MCF 10A (cell line): Measurements from ENCODE around the gene CCM2. TPM values are rescaled to one million over a fixed set of nuclear protein-coding genes. Genes with fewer than 3 reads are reported as not detected.

Experiments
- BruUV-seq: library from RNA; stranded (reverse); fragments of 400-500 nt; replicated peaks from 2 replicates; lab custom pipeline; 2021; lab: Mats Ljungman, UMichigan
- CTCF ChIA-PET: fragments of 300-600 bp; sonication (Branson Sonifier 250); formaldehyde crosslinking; extraction: SDS; loops from one replicate; lab custom pipeline; 2021; ENCODE audit warnings: antibody characterized with exemption, inconsistent platforms; lab: Yijun Ruan, JAX
- POLR2A ChIA-PET: fragments of 300-600, 350-650 bp; sonication (Branson Sonifier 250); formaldehyde crosslinking; extraction: SDS; loops from one replicate; lab custom pipeline; 2020; ENCODE audit warnings: antibody characterized with exemption, inconsistent platforms; lab: Yijun Ruan, JAX
- DNase-seq: peaks from one replicate; pipeline ENCODE4 v3.0.0-alpha.2; 2018; ENCODE audit not compliant: unreplicated experiment
- H3K27ac Mint-ChIP-seq: one replicate; pipeline ENCODE4 v1.8.0; 2022; ENCODE audit warnings: mild to moderate bottlenecking, low read depth, mixed read lengths; ENCODE audit not compliant: unreplicated experiment
- H3K27me3 Mint-ChIP-seq: one replicate; pipeline ENCODE4 v1.8.0; 2022; ENCODE audit warnings: mixed read lengths; ENCODE audit not compliant: insufficient read depth, unreplicated experiment
- H3K36me3 Mint-ChIP-seq: one replicate; pipeline ENCODE4 v1.8.0; 2022; ENCODE audit warnings: mild to moderate bottlenecking, moderate library complexity, mixed read lengths; ENCODE audit not compliant: insufficient read depth, unreplicated experiment
- H3K4me1 Mint-ChIP-seq: one replicate; pipeline ENCODE4 v1.8.0; 2022; ENCODE audit warnings: mixed read lengths; ENCODE audit not compliant: insufficient read depth, unreplicated experiment
- H3K4me3 Mint-ChIP-seq: one replicate; pipeline ENCODE4 v1.8.0; 2022; ENCODE audit warnings: mild to moderate bottlenecking, moderate library complexity, mixed read lengths; ENCODE audit not compliant: unreplicated experiment
- H3K9me3 Mint-ChIP-seq: one replicate; pipeline ENCODE4 v1.8.0; 2022; ENCODE audit warnings: mixed read lengths; ENCODE audit not compliant: unreplicated experiment
- intact Hi-C: fragments of 100-400 bp; cut with micrococcal nuclease; formaldehyde crosslinking; loops from 2 replicates; pipeline ENCODE4 v1.14.1; 2022
- total RNA-seq: library from RNA; stranded (reverse); gene quantifications from 2 replicates; pipeline ENCODE4 v1.2.3, GENCODE V29; 2022
- TF ChIP-seq, protein P1 (sequence below): fragments of 200-600 bp; IDR thresholded peaks from one replicate; pipeline ENCODE4 v1.8.0; 2022; ENCODE audit warnings: antibody characterized with exemption, mild to moderate bottlenecking; ENCODE audit not compliant: unreplicated experiment

The CCM2 gene
- total RNA-seq, 1 experiment from 2014 or later: 36.2 TPM

DNA sequence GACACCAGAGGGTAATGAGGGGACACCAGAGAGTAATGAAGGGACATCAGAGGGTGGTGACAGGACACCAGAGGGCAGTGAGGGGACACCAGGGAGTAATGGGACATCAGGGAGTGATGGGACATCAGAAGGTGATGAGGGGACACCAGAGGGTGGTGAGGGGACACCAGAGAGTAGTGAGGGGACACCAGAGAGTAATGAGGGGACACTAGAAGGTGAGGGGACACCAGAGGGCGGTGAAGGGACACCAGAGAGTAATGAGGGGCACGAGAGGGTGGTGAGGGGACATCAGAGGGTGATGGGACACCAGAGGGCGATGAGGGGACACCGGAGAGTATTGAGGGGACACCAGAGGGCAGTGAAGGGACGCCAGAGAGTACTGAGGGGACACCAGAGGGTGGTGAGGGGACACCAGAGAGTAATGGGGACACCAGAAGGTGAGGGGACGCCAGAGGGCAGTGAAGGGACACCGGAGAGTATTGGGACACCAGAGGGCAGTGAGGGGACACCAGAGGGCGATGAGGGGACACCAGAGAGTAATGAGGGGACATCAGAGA, 78.2 kb downstream of the CCM2 start:
- H3K4me3 Mint-ChIP-seq: no peak overlapping the region
- no TSS peak for BruUV-seq
- H3K27me3 Mint-ChIP-seq: no peaks in the 10 kb centered on the region
- H3K27ac Mint-ChIP-seq: no peak overlapping the region
- intact Hi-C loops: no loop called here
- H3K4me1 Mint-ChIP-seq: peaks cover 14% of the 10 kb centered on the region
- no peaks in the 10 kb centered on the region for H3K9me3 Mint-ChIP-seq
- TF ChIP-seq, protein P1, sequence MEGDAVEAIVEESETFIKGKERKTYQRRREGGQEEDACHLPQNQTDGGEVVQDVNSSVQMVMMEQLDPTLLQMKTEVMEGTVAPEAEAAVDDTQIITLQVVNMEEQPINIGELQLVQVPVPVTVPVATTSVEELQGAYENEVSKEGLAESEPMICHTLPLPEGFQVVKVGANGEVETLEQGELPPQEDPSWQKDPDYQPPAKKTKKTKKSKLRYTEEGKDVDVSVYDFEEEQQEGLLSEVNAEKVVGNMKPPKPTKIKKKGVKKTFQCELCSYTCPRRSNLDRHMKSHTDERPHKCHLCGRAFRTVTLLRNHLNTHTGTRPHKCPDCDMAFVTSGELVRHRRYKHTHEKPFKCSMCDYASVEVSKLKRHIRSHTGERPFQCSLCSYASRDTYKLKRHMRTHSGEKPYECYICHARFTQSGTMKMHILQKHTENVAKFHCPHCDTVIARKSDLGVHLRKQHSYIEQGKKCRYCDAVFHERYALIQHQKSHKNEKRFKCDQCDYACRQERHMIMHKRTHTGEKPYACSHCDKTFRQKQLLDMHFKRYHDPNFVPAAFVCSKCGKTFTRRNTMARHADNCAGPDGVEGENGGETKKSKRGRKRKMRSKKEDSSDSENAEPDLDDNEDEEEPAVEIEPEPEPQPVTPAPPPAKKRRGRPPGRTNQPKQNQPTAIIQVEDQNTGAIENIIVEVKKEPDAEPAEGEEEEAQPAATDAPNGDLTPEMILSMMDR: no peak
- no peak for DNase-seq
- POLR2A ChIA-PET: no interaction called here
- CTCF ChIA-PET: interaction anchor here (0.9 kb wide), 1 partner anchor 15 kb away, joined by 3 read pairs; no protein-coding TSS in a partner anchor
- peaks cover 20% of the 10 kb centered on the region for H3K36me3 Mint-ChIP-seq

GRCh38 chr7:45080265-45080957, 80.4 kb downstream of the CCM2 start:
- POLR2A ChIA-PET: interaction anchor here (0.6 kb wide), 1 partner anchor 31 kb away, joined by 4 read pairs; the partner anchor contains the start of gene TBRG4
- Mint-ChIP-seq H3K36me3 (peaks cover 7% of the 10 kb centered on the region), H3K27me3 (no peaks in the 10 kb centered on the region), H3K4me1 (peaks cover 5% of the 10 kb centered on the region), H3K27ac (no peak overlapping the region), H3K9me3 (no peaks in the 10 kb centered on the region), H3K4me3 (no peak overlapping the region)
- no TSS peak for BruUV-seq
- CTCF ChIA-PET: no interaction called here
- intact Hi-C loops: no loop called here
- no peak for DNase-seq
- TF ChIP-seq, protein P1: no peak

DNA sequence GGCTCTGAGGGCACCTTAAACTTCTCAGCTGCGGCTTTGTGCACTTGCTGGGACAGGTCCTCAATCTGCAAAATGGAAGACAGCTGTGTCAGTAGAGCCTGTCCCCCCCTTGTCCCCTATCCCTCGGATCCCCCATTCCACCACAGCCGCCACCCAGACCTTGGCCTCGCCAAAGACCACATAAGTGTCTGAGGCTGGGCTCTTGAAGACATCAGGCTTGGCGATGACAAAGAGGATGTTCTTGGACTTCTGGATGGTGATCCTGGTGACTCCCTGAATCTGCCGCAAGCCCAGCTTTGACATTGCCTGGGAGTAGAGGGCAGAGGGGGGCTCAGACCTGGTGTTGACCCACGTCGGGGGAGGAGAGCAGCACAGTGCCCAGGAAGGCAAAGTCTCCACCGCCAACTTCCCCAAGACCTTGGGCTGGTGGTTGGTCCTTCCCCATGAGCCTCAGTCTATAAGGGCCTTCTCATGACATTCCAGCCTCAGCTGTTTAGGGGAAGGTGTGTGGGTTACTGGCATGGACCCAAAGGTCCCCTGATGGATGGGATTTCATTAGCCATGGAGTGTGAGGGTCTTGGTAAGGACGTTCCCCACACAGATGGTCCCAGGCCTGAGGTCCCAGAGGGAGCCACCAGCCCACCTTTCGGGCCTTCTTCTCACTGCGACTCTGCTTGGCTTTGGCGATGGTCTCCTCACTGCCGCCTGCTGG, 81.1 kb downstream of the CCM2 start:
- ChIA-PET CTCF (interaction anchor here (0.7 kb wide), 1 partner anchor 1195 kb away, joined by 4 read pairs; no protein-coding TSS in a partner anchor), POLR2A (interaction anchor here (0.6 kb wide), 1 partner anchor 7 kb away, joined by 3 read pairs; no protein-coding TSS in a partner anchor)
- Mint-ChIP-seq H3K27me3 (no peaks in the 10 kb centered on the region), H3K36me3 (peaks cover 5% of the 10 kb centered on the region), H3K4me1 (peaks cover 5% of the 10 kb centered on the region), H3K9me3 (no peaks in the 10 kb centered on the region), H3K4me3 (no peak overlapping the region), H3K27ac (no peak overlapping the region)
- no peak for DNase-seq
- BruUV-seq: no TSS peak
- TF ChIP-seq, protein P1: no peak
- intact Hi-C loops: no loop called here

GRCh38 chr7:45081670-45081974, 81.6 kb downstream of the CCM2 start:
- Mint-ChIP-seq H3K4me3 (no peak overlapping the region), H3K36me3 (peaks cover under 1% of the 10 kb centered on the region), H3K27me3 (no peaks in the 10 kb centered on the region), H3K27ac (no peak overlapping the region), H3K4me1 (peaks cover 5% of the 10 kb centered on the region), H3K9me3 (no peaks in the 10 kb centered on the region)
- intact Hi-C loops: no loop called here
- TF ChIP-seq, protein P1: no peak
- POLR2A ChIA-PET: interaction anchor here (0.6 kb wide), 1 partner anchor 8 kb away, joined by 3 read pairs; no protein-coding TSS in a partner anchor
- no TSS peak for BruUV-seq
- CTCF ChIA-PET: interaction anchor here (0.7 kb wide), 1 partner anchor 1196 kb away, joined by 4 read pairs; no protein-coding TSS in a partner anchor
- DNase-seq: no peak
